Astrocyte of the spinal cord (primary cell): Measurements from ENCODE around the gene PPP2R5D.

ENCODE experiments used
- DNase-seq: peaks from one replicate; pipeline ENCODE4 v3.0.0; 2011; ENCODE audit warnings: low read depth, low spot score
- H3K4me3 ChIP-seq: 2 replicates; pipeline ENCODE4 v1.5.1; 2011; ENCODE audit warnings: low read depth, mild to moderate bottlenecking, low read length, moderate library complexity
- in situ Hi-C: cut with HindIII; loops from 2 replicates; pipeline ENCODE4 v1.10.0; 2017; ENCODE audit warnings: low sequenced_read_pairs
- TF ChIP-seq, protein P1 (sequence below): IDR thresholded peaks from 2 replicates; pipeline ENCODE4 v1.5.1; 2012; ENCODE audit warnings: low read depth, mild to moderate bottlenecking, low read length, inconsistent platforms

The PPP2R5D gene

GRCh38 chr6:42978839-42979522 is 5.4 kb upstream of the PPP2R5D start, which contains the start of gene PEX6:
PEX6 (minus strand) TSS chr6:42979181; CDS start chr6:42979150, 31 bp downstream.
- in situ Hi-C loops = no loop called here
- TF ChIP-seq, protein P1, sequence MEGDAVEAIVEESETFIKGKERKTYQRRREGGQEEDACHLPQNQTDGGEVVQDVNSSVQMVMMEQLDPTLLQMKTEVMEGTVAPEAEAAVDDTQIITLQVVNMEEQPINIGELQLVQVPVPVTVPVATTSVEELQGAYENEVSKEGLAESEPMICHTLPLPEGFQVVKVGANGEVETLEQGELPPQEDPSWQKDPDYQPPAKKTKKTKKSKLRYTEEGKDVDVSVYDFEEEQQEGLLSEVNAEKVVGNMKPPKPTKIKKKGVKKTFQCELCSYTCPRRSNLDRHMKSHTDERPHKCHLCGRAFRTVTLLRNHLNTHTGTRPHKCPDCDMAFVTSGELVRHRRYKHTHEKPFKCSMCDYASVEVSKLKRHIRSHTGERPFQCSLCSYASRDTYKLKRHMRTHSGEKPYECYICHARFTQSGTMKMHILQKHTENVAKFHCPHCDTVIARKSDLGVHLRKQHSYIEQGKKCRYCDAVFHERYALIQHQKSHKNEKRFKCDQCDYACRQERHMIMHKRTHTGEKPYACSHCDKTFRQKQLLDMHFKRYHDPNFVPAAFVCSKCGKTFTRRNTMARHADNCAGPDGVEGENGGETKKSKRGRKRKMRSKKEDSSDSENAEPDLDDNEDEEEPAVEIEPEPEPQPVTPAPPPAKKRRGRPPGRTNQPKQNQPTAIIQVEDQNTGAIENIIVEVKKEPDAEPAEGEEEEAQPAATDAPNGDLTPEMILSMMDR = no peak
- peak; percentile 81 for DNase-seq
- H3K4me3 ChIP-seq = peak within 1 kb of the TSS; percentile 73

DNA sequence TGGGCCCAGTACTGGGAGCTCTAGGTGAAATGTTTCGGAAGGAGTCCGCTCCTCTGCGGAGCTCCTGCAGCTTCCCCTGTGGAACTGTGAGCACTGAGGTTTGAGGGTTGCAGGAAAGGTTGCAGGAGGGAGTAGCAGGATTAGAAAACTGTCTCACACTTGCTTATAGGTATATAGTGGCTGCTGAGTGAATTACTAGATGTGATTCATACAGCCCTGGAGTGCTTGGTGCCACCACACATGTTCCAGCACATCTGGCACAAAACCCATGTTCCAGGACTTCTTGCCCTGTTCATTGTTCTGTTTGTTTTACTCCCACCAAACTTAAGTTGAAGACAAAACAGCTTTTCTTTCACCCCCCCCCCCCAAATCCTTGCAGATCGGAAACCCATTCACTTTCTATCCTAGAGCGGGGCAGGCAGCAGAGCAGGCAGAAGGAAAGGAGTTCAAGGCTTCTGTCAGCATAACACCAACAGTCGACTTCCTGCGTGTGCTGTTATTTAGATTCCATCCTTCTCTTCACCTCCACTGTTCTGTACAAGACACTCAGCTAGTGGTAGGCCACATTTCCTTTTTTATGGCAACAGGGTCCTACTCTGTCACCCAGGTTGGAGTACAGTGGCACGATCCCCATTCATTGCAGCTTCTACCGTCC is 4.7 kb upstream of the PPP2R5D start:
- H3K4me3 ChIP-seq = peak overlapping the region; percentile 73
- in situ Hi-C loops = no loop called here
- peak; percentile 48 for DNase-seq
- TF ChIP-seq, protein P1 = no peak

DNA sequence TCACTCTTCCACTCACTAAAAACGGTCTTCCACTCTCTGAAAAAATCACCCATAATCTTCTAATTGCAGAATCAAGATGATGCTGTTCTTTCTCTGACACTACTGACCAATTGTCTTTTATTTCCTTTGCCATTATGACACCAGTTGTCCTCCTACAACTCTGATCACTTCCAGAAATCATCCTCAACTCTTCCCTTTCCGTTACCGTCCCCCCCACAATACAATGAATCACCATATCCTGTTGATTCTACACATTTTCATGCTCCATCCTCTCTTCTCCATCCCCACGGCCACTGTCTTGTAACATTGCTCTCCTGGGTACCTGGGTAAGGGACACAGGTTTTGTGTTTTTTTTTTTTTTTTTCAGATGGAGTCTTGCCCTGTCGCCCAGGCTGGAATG is 2.5 kb upstream of the PPP2R5D start:
- H3K4me3 ChIP-seq = no peak overlapping the region
- no peak for DNase-seq
- TF ChIP-seq, protein P1 = no peak
- in situ Hi-C loops = no loop called here

DNA sequence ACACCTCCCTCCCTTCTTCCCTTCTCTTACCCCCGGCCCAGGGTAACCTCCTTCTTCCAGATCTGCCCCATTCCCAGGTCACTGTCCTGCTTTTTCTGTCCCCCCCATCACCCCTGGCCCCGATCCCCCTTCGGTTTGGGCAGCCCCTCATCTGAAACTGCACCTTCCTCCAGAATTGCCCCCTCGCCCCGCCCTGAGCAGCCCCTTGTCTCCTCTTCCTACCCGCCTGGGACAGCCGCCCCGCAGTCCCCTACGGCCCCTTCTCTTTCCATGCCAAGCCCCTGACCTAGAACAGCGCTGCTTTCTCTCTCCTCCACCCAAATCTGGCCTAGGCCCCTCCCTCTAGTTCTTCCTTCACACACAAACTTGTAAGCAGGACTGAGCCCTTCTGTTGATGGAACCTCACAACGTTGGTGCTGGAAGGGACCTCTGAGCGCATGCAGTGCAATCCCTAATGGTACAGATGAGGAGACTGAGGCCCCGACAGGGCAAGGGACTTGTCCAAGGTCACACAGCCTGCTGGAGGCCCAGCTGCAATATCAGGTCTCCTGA is 630 bp downstream of the PPP2R5D start:
- peak overlapping the region; percentile 73 for H3K4me3 ChIP-seq
- in situ Hi-C loops = no loop called here
- DNase-seq = no peak
- TF ChIP-seq, protein P1 = no peak

- no peak overlapping the region for H3K4me3 ChIP-seq
- TF ChIP-seq, protein P1 = no peak
- no peak for DNase-seq
- in situ Hi-C loops = no loop called here
These were observed 3.4 kb downstream of the PPP2R5D start for GRCh38 chr6:42987533-42988451.

DNA sequence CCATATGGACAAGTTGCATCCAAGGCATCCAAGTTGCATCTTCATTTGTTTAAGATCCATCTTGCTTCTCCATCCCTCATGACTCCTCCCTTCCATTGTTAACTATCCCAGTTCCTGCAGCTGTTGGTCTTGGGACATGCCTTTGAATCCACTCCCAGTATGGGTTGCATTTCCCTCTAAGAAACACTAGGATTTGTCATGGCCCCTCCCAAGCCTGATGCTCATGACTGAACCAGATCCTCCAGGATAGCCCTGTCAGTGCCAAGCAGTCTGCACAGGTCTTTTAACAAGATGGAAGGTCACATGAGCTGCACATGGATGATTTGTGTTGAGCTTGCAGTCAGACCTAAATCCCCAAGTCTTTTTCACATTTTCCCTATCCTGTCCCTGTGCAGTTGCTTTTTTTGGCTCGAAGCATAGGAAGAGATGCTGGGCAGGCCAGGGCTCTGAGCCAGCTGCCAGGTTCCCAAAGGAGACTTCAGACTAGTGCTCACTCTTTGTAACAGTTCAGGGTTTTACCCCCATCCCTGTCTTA is 4.2 kb downstream of the PPP2R5D start:
- in situ Hi-C loops = no loop called here
- TF ChIP-seq, protein P1 = no peak
- peak; percentile 14 for DNase-seq
- H3K4me3 ChIP-seq = no peak overlapping the region
